GM15510 (cell line): ENCODE measurements around the gene SPINDOC.

Experiments used
- POLR2A ChIP-seq: IDR thresholded peaks from 3 replicates; pipeline ENCODE4 v1.6.1; 2011; ENCODE audit warnings: borderline replicate concordance; ENCODE audit not compliant: insufficient read length; ENCODE audit errors: extremely low read depth

The SPINDOC gene

DNA sequence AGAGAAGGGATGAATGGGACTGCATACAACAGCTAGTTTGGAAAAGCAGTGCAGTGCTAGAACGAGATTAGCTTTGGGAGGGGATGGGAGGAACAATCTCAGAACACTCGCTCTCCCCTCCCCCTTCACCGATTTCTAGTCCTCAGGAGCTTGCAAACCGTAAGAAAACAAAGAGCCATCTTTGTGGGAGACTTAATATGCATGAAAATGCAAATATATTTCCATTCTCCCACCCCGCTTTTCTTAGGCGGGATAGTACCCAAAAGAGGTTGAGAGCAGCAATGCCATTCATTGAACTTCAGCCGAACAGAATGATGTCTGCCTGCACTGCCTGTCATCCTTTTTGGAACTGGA is 1.1 kb downstream of the SPINDOC start:
- no peak for TF ChIP-seq POLR2A

DNA sequence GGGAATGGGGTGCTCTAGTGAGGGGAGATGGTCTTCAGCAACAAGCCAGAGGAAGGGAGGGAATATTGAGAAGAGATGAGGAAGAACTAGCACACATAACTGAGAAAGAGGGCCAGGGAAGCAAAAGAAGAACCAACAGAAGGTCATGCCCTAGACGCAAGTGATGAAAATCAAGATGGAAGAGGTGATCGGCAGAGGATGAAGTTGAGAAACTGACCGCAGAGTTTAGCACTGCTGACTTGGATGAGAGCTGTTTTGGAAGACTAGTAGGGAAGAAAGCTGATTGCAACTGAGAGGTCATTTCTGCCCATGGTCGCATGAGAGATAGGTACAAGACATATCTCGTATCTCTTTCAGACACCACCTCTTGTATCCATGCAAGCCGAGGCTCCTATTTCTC is 2.9 kb downstream of the SPINDOC start:
- no peak for TF ChIP-seq POLR2A

DNA sequence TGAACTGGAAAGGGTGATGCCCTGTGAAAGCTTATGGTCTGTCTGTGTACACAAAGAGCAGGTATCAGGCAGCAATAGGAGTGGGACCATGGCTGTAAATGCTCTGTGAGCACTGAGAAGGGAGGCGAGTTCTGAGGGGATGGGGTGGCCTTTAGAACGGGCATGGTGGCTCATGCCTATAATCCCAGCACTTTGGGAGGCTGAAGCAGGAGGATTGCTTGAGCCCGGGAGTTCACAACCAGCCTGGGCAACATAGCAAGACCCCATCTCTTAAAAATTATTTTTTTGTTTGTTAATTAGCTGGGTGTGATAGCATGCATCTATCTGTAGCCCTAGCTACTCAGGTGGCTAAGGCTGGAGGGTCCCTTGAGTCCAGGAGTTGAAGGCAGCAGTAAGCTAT is 3.5 kb downstream of the SPINDOC start:
- TF ChIP-seq POLR2A, result no peak

DNA sequence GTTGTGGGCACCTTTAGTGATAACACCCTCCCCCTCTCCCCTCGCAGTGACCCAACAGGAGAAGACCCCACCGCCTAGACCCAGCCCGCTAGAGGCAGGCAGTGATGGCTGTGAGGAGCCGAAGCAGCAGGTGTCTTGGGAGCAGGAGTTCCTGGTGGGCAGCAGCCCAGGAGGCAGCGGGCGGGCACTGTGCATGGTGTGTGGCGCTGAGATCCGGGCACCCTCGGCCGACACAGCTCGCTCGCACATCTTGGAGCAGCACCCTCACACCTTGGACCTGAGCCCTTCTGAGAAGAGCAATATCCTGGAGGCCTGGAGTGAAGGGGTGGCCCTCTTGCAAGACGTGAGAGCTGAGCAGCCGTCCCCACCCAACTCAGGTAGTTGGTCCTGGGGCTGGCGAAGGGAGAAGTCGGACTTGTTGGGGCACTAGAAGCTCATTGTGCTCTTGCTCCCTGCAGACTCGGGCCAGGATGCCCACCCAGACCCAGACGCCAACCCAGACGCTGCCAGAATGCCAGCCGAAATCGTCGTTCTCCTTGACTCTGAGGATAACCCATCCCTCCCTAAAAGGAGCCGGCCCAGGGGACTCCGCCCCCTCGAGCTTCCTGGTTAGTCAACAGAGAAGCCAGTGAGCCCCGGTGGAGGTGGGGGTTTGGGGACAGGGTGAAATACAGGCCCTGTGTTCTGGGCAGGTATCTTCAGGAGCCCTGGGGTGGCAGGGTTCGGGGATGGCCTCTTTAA is 4.7 kb downstream of the SPINDOC start:
- TF ChIP-seq POLR2A, result no peak

DNA sequence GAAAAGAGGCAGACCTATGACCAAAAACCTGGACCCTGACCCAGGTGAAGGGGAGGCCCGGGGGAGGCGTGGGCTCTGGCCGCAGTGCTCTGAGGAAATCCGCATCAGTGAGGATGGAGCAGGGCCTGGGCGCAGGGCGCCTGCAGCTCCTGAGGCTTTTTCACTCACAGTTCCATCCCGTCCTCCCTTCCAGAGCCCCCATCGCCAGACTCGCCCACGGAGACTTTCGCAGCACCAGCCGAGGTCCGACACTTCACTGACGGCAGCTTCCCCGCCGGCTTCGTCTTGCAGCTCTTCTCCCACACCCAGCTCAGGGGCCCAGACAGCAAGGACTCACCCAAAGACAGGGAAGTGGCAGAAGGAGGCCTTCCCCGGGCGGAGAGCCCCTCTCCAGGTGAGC is 5.4 kb downstream of the SPINDOC start:
- TF ChIP-seq POLR2A, result no peak

DNA sequence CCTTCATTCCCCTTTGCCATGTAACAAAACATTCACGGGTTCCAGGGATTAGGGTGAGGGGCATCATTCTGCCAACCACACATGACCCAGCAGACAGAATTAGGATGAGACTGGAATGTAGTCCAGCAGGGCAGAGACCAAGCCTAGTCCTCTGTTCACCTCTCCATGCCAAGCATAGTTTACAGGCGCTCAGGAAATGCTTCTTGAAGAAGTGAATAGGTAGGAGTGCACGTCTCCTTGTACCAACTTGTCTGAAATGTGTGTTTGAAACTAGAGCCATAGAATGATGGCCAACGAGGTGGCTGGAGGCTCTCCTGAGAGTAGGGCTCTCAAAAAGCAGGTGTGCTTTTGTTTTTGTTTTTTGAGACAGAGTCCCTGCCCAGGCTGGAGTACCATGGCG is 8.2 kb downstream of the SPINDOC start:
- TF ChIP-seq POLR2A, result no peak

DNA sequence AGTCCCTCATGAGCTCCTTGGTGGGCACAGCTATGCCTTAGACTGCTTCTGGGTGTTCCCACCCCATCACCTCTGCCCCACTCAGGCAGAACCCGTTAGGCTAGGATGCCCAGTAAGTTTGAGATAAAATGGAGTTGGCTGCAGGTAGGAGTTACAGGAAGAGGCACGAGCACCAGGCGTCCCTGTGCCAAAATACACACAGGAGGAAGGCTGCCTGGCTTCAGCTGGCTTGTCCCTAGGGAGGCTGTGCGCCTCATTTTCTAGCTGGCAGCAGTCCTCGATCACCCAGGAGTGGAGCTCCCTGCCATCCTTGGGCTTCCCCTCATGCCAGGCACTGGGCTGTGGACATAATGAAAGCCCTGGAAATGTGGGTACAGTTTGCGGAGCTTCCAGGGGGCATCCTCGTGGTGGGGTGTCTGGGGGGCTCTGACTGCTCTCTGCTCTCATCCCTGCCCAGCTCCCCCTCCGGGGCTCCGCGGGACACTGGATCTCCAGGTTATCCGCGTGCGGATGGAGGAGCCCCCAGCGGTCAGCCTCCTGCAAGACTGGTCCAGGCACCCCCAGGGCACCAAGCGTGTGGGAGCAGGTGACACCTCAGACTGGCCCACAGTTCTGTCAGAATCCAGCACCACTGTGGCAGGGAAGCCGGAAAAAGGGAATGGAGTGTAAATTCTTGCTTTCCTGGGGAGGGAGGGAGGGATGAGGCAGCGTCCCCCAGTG is 13.4 kb downstream of the SPINDOC start:
- no peak for TF ChIP-seq POLR2A

DNA sequence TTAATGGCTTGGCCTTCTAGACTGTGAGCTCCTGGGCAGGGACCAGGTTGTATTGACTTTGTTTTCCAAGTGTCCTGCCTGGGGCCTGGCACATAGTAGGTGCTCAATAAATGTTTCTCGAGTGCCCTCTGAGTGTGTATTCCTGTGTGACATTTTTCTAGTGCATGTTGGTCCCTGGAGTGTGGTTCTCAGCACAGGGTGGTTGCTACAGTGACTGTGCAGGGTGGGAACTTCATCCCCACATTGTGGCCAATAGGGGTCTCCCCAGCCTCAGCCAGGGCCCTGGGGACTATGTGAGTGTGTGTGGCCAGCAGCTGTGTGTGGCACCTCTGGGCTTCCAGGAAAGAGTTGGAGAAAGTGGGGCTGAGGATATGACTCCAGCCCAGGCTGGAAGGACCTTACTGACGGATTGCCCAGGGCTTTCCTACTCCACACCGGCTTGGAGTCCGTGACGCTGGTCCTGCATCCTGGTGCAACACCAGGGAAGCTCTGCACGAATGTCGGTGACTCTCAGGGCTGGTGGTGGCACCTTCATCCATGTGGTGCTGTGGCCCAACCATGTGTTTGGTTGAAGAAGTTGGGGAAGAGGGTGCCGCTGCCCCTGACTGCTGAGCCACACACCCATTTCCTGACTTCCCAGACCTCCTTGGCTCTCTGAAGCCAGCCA is 16.7 kb downstream of the SPINDOC start:
- TF ChIP-seq POLR2A, result no peak

DNA sequence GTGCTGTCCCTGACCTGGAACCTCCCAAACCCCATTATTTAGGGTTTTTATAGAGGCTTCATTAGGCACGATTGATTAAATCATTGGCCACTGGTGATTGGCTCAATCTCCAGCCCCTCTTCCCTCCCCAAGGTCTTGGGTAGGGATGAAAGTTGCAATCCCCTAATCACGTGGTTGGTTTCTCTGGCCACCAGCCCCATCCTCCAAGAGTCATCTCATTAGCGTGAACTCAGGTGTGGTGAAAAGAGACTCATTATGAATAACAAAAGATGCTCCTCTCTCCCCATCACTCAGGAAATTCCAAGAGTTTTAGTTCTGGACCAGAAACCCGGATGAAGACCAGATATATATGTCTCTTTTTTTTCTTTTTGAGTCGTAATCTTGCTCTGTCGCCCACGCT is 18.1 kb downstream of the SPINDOC start:
- no peak for TF ChIP-seq POLR2A

DNA sequence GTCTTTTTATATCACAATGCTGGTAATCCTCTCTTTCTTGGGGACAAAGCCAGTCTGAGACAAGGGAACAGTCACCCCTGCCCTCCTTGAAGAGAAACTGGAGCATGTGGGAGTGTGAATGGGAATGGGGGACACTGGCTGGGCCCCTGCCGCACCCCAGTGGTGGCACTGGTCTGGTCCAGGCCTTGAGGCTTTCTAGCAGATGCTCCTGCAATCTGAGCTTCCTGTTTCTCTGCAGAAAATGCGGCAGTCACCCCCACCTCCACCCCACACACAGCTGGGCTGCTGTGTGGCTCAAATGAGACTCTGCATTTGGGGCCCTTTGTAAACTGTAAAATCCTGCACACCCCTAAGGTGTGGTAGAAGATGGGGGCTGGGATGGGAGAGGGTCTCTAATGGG is 19.1 kb downstream of the SPINDOC start:
- TF ChIP-seq POLR2A, result no peak

DNA sequence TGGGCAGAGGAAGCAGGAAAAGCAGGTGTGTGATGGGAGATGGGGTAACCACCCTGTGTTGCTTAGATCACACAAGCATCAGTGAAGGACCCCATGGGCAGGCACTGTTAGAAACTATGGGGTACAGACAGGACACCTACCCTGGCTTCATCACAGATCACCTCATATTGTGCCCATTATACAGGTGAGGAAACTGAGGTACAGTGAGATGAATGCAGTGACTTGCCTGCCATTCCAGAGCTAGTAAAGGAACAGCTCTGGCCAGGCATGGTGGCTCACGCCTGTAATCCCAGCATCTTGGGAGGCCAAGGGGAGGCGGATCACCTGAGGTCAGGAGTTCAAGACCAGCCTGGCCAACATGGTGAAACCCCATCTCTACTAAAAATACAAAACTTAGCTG is 19.8 kb downstream of the SPINDOC start:
- no peak for TF ChIP-seq POLR2A

DNA sequence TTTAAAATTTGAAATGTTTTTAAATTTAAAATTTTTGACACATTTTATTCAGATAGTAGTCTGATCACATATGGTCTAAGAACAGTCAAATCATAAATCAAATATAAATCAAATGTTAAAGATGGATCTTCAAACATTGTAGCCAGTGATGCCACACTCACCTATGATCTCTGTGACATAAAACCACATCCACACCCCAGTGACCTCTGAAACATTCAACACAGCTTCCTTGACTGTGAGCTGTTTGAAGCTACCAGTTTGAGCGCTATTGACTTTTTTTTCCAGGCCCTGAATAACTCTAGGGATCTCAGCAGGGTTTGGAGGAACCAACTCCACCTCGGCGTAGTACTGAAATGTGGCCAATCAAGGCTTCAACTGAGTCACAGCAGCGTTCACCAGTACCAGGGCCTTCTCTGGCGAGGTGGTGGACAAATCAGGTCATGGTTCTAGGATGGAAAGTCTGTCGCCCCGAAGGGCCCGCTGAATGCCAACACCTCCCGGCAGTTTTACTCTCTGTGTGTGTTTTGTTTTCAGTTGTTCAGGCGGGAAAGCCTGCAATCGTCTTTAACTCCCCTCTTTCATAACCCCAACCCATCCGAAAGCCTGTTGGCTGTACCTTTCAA is 21.4 kb downstream of the SPINDOC start:
- no peak for TF ChIP-seq POLR2A

DNA sequence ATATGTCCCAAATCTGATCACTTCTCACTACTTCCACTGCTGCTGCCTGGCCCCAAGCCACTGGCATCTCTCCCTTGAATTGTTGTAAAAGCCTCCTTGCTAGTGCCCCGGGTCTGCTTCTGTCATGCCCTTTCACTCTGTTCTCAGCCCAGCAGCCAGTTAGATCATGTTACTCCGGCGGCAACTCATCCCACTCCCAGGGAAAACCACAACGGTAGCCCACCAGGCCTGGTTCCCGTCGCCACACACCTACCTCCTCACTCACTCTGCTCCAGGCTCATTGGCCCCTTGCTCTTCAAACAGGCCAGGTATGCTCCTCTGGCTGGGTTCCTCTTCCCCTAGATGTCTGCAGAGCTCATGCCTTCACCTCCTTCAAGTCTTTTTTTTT is 21.9 kb downstream of the SPINDOC start:
- no peak for TF ChIP-seq POLR2A

DNA sequence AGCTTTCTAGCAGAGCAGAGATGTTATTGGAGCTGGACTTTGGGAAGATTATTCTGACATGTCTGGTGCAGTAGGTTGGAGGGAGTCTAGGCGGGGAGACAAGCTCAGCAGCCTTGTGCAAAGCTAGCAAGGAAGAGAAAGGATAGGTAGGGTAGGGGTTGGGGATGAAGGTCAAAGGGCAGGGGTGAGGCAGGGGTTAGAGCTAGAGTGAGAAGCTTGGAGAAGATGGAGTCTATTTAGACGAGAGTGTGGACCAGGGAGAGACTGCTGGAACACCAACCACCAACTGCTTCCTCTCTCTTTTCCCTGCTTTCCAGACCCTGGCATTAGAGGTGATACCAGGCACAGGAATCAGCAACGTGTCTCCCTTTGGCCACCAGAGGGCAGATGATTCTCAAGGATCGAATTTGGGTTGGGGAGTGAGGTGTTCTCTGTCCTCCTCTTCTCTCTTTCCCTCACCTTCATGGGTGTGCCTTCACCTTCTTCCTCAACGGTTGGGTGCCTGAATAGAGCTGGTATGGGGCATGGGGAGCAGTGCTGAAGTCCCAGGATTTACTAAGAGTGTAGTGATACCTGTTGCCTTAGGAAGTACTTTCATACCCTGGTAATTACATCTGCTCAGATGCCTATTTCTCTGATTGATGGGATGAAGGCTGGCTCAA is 23.9 kb downstream of the SPINDOC start:
- TF ChIP-seq POLR2A, result no peak

DNA sequence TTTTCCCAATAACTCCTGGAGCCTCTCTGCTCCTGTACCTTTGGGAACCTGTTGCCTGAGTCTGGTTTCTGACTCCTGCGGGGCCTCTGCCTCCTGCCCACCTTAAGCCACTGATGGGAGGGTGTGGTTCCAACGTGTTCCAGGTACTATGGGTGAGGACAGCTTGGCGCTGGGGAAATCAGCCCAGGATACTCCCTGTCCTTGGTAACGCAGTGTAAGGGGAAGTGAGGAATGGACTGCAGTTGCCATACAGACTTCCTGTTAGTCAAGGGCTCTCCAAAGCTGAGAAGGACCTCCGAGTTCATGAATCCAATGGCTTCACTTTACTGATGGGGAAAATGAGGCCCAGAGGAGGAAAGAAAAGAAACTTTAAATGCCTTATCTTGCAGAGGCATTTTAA is 24.5 kb downstream of the SPINDOC start:
- TF ChIP-seq POLR2A, result no peak
